Astrocyte (in vitro differentiated cells and primary cell): ENCODE data around the gene B3GALT4.

ENCODE experiments used
- CTCF ChIP-seq: IDR thresholded peaks from 2 replicates; pipeline ENCODE4 v1.5.1; 2011; ENCODE audit warnings: low read depth, mild to moderate bottlenecking, inconsistent platforms, low read length, moderate library complexity; ENCODE audit not compliant: insufficient read depth
- EZH2 ChIP-seq: IDR thresholded peaks from 2 replicates; pipeline ENCODE4 v1.6.1; 2012; ENCODE audit warnings: mild to moderate bottlenecking, low read length, inconsistent platforms; ENCODE audit not compliant: insufficient read depth

GRCh38 chr6:33320315-33321181, 43.6 kb downstream of the B3GALT4 start:
- TF ChIP-seq CTCF (no peak), EZH2 (no peak)
